ENCODE results near the gene EEFSEC.

Gene EEFSEC

DNA sequence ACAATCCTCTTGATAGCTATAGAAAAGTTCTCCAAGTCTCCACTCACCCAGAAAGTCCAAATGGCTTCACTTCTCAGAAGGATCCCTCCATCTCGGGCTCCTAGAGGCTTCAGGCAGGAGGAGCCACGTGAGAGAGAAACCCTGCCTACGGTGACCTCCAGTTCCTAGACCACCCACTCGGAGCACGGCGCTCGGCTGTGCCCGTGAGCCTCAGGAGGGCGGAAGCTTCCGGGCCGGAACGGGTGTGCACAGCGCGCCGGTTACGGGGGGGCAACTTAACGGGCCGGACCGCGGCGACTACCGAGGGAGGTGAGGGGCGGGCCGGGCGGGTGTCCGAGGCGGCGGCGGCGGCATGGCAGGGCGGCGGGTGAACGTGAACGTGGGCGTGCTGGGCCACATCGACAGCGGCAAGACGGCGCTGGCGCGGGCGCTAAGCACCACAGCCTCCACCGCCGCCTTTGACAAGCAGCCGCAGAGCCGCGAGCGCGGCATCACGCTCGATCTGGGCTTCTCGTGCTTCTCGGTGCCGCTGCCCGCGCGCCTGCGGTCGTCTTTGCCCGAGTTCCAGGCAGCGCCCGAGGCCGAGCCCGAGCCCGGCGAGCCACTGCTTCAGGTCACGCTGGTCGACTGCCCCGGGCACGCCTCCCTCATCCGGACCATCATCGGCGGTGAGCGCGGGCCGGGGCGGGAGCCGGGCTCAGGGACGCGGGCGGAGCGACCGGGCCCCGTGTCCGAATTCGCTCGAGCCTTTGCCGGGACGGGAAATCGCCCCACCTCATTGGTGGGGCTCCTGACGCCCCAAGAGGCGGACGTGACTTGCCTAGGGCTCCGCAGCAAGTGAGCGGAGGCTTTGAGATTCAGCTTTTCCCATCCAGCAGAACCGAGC, at the start of gene EEFSEC:
TSS of gene EEFSEC (plus strand) at position 326 of the 886 bp plus-strand sequence. CDS start at position 353, 27 bp downstream.
- DNase-seq, result peak; percentile 64 to 97 (median 82)
- intact Hi-C loops (cut with DNase I), result loop anchor here (1.0 to 10.0 kb wide), 2 partner anchors 30 to 79 kb away; partner anchors contain the start of gene RUVBL1

DNA sequence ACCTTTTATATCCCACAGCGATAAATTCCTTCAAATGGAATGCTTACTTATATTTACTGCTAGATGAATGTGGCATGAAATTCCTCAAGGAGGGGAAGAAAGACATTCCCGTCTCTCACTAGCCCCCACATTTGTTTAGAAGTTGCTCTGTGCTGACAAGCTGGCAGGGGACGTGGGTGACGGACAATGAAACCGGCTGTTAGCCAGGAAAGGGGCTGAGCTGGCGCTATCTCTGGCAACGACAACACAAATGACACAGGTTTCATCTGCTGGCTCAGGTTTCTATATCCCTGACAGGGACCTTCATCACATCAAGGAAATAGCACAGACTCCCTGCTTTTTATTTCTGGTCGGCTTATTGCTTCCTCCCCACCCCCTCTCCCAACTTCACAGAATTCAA, 45.4 kb upstream of the EEFSEC start:
- intact Hi-C loops (cut with DNase I), result no loop called here
- DNase-seq, result no peak

GRCh38 chr3:128111147-128111546, 42.1 kb upstream of the EEFSEC start:
- intact Hi-C loops (cut with DNase I), result no loop called here
- no peak for DNase-seq

GRCh38 chr3:128112357-128112968, 40.8 kb upstream of the EEFSEC start:
- no peak for DNase-seq

GRCh38 chr3:128113817-128114794, 39.2 kb upstream of the EEFSEC start:
- intact Hi-C loops (cut with DNase I), result no loop called here

More at GRCh38 chr3:128112357-128112968, 40.8 kb upstream of the EEFSEC start:
- intact Hi-C loops (cut with DNase I), result no loop called here

GRCh38 chr3:128122013-128122412, 31.3 kb upstream of the EEFSEC start:
- intact Hi-C loops (cut with DNase I), result no loop called here
- DNase-seq, result no peak

More at GRCh38 chr3:128113817-128114794, 39.2 kb upstream of the EEFSEC start:
- DNase-seq, result peak in 1 of 10 donors; percentile 63

DNA sequence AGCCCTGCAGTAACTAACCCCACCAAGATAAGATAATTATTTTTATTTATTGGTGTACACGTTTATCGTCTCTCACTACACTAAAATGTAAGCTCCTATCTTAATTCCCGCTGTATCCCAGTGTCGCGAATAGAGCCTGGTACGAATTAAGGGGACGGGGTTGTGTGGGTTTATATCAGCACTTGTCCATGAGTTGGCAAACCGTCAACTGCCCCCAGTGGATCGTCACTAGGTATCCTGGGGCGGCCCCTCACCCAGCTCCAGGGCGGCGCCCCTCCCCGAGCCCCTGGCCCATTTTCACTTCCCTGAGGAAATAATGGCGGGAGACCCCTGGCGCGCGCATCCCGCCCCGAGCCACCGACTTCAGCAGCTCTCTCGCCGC, 30.1 kb upstream of the EEFSEC start:
- DNase-seq, result peak in 1 of 10 donors; percentile 79
- intact Hi-C loops (cut with DNase I), result loop anchor here (1.0 kb wide), 1 partner anchor 30 kb away; the partner anchor contains the start of gene EEFSEC

DNA sequence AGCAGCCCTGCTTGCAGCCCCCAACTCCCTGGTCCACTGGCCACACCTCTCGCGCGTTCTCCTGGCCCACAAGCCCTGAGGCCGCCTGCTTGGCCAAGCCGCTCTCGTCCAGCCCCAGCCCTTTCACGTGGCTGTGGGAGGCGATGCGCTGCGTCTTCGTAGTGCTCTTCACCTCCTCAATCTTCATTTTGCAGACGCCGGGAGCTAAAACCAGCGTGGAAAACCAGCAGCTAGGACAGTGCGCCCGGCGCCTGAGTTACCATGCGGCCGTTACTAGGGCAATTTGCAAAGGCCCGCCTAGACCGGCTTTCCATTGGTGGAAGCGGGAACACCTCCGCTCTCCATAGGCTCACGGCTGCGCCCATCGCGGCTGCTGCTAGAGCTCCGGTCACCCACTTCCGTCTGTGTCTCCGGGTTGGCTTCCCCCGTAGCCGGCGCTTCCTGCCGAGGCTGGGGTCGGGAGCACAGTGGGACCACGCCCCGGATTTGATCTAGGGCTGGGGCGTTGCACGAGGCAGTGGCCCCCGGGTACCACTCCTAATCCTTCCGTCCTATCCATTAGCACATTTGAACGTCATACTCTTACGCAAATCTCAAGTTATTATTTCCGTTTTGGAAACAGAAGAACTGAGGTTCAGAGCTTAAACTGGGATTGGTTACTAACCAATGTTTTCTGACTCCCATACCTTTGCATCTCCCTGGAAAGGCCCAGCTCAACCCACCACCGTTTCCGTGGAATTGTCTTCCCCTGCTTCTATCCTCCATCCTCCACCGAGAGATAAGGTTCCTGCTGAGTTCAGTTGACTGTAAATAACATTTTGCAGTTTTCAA, 29.5 kb upstream of the EEFSEC start, which contains the start of gene RUVBL1:
TSS of gene RUVBL1 (minus strand) at position 275 of the 831 bp plus-strand sequence. CDS start at position 187, 88 bp downstream.
- DNase-seq, result peak; percentile 95 to 100 (median 98)
- intact Hi-C loops (cut with DNase I), result loop anchor here (1.0 kb wide), 1 partner anchor 30 kb away; the partner anchor contains the start of gene EEFSEC

DNA sequence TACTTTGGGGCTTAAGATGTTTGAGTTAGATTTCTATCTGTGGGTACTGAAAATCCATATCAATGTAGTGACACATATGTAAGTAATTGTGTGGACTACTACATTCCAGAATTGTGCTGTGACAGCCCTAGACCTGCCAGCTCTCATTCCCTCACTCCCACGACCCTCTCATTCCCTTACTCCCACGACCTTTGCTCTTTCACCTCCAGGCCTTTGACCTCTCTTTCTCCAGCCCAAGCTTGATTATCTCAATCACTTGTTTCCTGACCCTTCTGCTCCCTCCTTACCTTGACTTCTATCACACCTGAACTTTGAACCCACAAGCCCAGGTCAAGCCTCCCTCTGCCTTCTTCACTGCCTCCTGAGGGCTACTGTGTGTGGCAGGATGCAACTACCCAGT, 26.0 kb upstream of the EEFSEC start:
- intact Hi-C loops (cut with DNase I), result no loop called here
- no peak for DNase-seq

DNA sequence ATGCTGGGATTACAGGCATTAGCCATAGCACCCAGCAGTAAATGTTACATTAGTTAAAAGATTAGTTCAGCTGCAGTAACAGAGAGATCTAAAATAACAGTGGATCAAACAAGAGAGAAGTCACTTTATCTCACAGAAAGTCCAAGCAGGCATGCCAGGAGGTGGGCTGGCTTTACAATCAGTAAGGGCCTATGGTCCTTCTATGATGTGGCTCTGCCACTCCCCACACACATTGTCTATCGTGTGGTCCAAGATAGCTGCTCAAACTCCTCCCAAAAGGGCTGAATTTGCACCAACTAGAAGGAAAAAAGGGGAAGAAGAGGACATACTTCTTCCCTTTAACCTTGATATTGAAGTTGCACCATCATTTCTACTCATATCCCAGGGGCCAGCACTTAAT, 25.0 kb upstream of the EEFSEC start:
- intact Hi-C loops (cut with DNase I), result no loop called here
- DNase-seq, result no peak

DNA sequence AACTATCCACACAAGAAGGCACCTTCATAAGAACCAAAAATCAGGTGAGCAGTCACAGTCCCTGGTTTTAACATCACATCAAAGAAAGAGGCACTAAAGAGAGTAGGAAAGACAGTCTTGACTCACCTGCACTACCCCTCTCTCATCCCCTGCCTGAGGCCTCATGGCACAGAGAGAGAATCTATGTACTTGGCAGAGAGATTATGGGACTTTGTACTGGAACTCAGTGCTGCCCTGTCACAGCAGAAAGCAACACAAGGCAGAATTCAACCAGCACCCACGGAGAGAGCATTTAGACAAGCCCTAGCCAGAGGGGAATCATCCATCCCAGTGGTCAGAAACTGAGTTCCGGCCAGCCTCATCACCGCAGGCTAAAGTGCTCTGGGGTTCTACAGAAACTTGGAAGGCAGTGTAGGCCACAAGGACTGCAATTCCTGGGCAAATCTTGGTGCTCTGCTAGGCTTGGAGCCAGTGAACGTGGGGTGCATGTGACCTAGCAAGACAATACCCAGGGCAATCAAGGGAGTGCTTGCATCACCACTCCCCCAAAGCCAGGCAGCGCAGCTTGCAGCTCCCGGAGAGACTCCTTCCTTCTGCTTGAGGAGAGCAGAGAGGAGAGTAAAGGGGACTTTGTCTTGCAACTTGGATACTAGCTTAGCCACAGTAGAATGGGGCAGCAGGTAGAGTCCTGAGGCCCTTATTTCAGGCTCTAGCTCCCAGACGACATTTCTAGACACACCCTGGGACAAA, 21.2 kb upstream of the EEFSEC start:
- intact Hi-C loops (cut with DNase I), result loop anchor here (5.0 kb wide), 1 partner anchor 55 kb away; no protein-coding TSS in a partner anchor
- DNase-seq, result no peak

- peak in 1 of 10 donors; percentile 16 for DNase-seq
- intact Hi-C loops (cut with DNase I), result loop anchor here (5.0 kb wide), 1 partner anchor 56 kb away; no protein-coding TSS in a partner anchor
Observed at GRCh38 chr3:128133273-128133883, 19.9 kb upstream of the EEFSEC start.

- intact Hi-C loops (cut with DNase I), result no loop called here
- DNase-seq, result no peak
Observed at GRCh38 chr3:128143496-128143895, 9.8 kb upstream of the EEFSEC start.

DNA sequence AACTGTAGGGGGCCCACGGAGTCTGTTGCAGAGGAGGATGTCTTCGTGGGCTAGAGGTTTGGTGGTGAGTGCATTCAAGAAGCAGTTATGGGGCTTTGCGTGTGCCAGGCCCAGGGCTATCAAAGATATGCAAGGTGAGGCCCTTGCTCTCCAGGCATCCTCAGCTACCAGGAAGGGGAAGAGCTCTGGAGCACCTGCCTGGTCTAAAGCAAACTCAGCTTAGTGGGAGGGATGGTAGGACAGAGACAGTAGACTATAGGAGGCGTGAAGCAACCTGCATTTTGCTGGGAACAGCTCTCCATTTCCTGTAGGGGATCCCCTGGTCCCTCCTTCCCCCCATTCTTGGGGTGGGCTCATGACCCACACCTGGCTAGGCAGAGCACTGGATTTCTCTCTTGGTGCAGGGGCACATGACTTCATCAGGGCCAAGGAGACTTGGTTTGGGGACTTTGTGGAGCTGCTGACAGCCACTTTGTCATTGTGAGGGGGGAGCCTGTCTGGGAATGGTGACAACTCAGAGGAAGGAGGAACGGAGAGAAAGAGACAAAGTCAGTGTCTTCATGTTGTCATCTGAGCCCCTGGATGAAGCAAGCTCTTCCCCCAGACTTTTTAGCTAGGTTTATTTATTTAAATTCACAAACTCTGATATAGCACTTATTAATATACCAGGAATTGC, 8.6 kb upstream of the EEFSEC start:
- intact Hi-C loops (cut with DNase I), result no loop called here
- DNase-seq, result no peak

GRCh38 chr3:128145279-128145678, 8.0 kb upstream of the EEFSEC start:
- intact Hi-C loops (cut with DNase I), result no loop called here
- DNase-seq, result peak in 3 of 10 donors; percentile 15 to 19 (median 16)

GRCh38 chr3:128146201-128146600, 7.1 kb upstream of the EEFSEC start:
- intact Hi-C loops (cut with DNase I), result no loop called here
- no peak for DNase-seq

DNA sequence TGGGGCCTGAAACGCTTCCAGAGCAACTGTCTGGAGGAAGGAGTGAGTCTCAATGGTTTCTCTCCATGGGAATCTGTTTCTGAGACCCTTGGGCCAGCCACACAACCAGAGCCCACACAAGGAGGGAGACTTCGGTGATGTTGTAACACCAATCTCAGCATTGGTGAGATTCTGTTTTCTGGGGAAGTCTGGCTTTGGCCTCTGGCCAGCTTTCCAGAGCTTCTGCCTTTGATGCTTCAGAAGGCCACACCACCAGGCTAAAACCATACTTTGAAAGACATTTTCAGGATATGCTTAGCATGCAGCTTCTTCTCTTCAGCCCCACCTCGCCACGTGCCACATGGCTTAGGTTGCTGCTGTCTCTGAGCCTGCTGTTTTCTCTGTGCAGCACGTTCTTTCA, 3.6 kb upstream of the EEFSEC start:
- DNase-seq, result no peak
- intact Hi-C loops (cut with DNase I), result loop anchor here (10.0 kb wide), 1 partner anchor 75 kb away; no protein-coding TSS in a partner anchor

Data from posterior cingulate gyrus (tissue), 11 donors.